Measurements from ENCODE around the gene KRTAP5-10.
"Not testable (repeated sequence)": the region's sequence is repeated elsewhere in the genome, so short reads cannot be mapped to it uniquely, and the experiment has no call there.

KRTAP5-10 gene

GRCh38 chr11:71565263-71565662 lies at the start of gene KRTAP5-10:
Gene KRTAP5-10, plus strand, starts transcription at chr11:71565563. Its CDS starts 25 bp downstream, at chr11:71565588.
- no peak for DNase-seq

- no peak for DNase-seq
Measured at GRCh38 chr11:71518506-71519471, 46.6 kb upstream of the KRTAP5-10 start.

- no peak for DNase-seq
Measured at GRCh38 chr11:71519546-71519945, 45.8 kb upstream of the KRTAP5-10 start.

- no peak for DNase-seq
Measured at GRCh38 chr11:71525188-71525937, 40.0 kb upstream of the KRTAP5-10 start.

- DNase-seq: no peak
Measured at GRCh38 chr11:71525938-71526495, 39.3 kb upstream of the KRTAP5-10 start.

- DNase-seq: not testable (repeated sequence)
Measured at GRCh38 chr11:71526796-71527575, 38.4 kb upstream of the KRTAP5-10 start, which contains the start of gene KRTAP5-7. Gene KRTAP5-7, plus strand, starts transcription at chr11:71527267. Its CDS starts 34 bp downstream, at chr11:71527301.

GRCh38 chr11:71527576-71528210 lies 37.7 kb upstream of the KRTAP5-10 start:
- no peak for DNase-seq

- no peak for DNase-seq
Measured at GRCh38 chr11:71530602-71531001, 34.8 kb upstream of the KRTAP5-10 start.

GRCh38 chr11:71532036-71532610 lies 33.2 kb upstream of the KRTAP5-10 start:
- DNase-seq: no peak

GRCh38 chr11:71534711-71535608 lies 30.4 kb upstream of the KRTAP5-10 start:
- not testable (repeated sequence) for DNase-seq

- no peak for DNase-seq
Measured at GRCh38 chr11:71535825-71536224, 29.5 kb upstream of the KRTAP5-10 start.

GRCh38 chr11:71537537-71537936 lies 27.8 kb upstream of the KRTAP5-10 start:
- DNase-seq: no peak

GRCh38 chr11:71537977-71538665 lies 27.2 kb upstream of the KRTAP5-10 start, which contains the start of gene KRTAP5-8:
Gene KRTAP5-8, plus strand, starts transcription at chr11:71538025. Its CDS starts 31 bp downstream, at chr11:71538056.
- not testable (repeated sequence) for DNase-seq

GRCh38 chr11:71538666-71538990 lies 26.7 kb upstream of the KRTAP5-10 start:
- no peak for DNase-seq

GRCh38 chr11:71539017-71539416 lies 26.3 kb upstream of the KRTAP5-10 start:
- no peak for DNase-seq

- DNase-seq: not testable (repeated sequence)
Measured at GRCh38 chr11:71539971-71540370, 25.4 kb upstream of the KRTAP5-10 start.

- DNase-seq: not testable (repeated sequence)
Measured at GRCh38 chr11:71540521-71541304, 24.6 kb upstream of the KRTAP5-10 start.

GRCh38 chr11:71542382-71542781 lies 23.0 kb upstream of the KRTAP5-10 start:
- DNase-seq: no peak
